ENCODE data around the gene HKDC1.
"Not testable (repeated sequence)": the region's sequence is repeated elsewhere in the genome, so short reads cannot be mapped to it uniquely, and the experiment has no call there.

DNA sequence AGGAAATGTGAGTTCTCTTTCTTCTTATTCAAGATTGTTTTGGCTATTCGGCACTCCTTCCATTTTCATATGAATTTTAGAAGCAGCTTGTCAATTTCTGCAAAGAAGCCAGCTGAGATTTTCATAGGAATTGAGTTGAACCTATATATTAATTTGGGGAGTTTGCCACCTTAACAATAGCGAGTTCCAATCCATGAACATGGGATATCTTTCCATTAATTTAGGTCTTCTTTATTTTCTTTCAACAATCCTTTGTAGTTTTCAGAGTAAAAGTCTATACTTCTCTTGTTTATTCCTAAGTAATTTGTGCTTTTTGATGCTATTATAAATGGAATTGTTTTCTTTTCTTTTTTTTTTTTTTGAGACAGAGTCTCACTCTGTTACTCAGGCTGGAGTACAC, 31.3 kb downstream of the HKDC1 start:
- TF ChIP-seq, protein P1, sequence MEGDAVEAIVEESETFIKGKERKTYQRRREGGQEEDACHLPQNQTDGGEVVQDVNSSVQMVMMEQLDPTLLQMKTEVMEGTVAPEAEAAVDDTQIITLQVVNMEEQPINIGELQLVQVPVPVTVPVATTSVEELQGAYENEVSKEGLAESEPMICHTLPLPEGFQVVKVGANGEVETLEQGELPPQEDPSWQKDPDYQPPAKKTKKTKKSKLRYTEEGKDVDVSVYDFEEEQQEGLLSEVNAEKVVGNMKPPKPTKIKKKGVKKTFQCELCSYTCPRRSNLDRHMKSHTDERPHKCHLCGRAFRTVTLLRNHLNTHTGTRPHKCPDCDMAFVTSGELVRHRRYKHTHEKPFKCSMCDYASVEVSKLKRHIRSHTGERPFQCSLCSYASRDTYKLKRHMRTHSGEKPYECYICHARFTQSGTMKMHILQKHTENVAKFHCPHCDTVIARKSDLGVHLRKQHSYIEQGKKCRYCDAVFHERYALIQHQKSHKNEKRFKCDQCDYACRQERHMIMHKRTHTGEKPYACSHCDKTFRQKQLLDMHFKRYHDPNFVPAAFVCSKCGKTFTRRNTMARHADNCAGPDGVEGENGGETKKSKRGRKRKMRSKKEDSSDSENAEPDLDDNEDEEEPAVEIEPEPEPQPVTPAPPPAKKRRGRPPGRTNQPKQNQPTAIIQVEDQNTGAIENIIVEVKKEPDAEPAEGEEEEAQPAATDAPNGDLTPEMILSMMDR (conservative IDR thresholded peaks at IDR 0.05; ENCODE audit: low read length) = not testable (repeated sequence)
- not testable (repeated sequence) for TF ChIP-seq EZH2phosphoT487 (IDR thresholded peaks at IDR 0.05; ENCODE audit: borderline replicate concordance, low read depth, low read length)
